Mesothelial cell of epicardium (in vitro differentiated cells): ENCODE data around the gene PHACTR3. TPM values are rescaled to one million over a fixed set of nuclear protein-coding genes. Genes with fewer than 3 reads are reported as not detected.

ENCODE experiments used
- DNase-seq, 2 experiments: peaks; one replicate each; pipeline ENCODE4 v3.0.0; 2021; ENCODE audit warnings: low spot score in 2 of 2; ENCODE audit not compliant: unreplicated experiment in 2 of 2
- H3K27ac Mint-ChIP-seq: 2 replicates; pipeline ENCODE4 v1.8.0; 2021; ENCODE audit warnings: mixed read lengths
- H3K27me3 Mint-ChIP-seq: 2 replicates; pipeline ENCODE4 v1.8.0; 2021; ENCODE audit warnings: low read depth, mixed read lengths
- H3K36me3 Mint-ChIP-seq: 2 replicates; pipeline ENCODE4 v1.8.0; 2021; ENCODE audit warnings: mixed read lengths
- H3K4me1 Mint-ChIP-seq: 2 replicates; pipeline ENCODE4 v1.8.0; 2021; ENCODE audit warnings: mixed read lengths
- H3K4me3 Mint-ChIP-seq: 2 replicates; pipeline ENCODE4 v1.8.0; 2021; ENCODE audit warnings: mild to moderate bottlenecking, moderate library complexity, mixed read lengths
- H3K9me3 Mint-ChIP-seq: 2 replicates; pipeline ENCODE4 v1.8.0; 2021; ENCODE audit warnings: mixed read lengths
- total RNA-seq: library from RNA; stranded (reverse); gene quantifications from 3 replicates; pipeline ENCODE4 v1.2.1, GENCODE V29; 2021
- TF ChIP-seq, protein P1 (sequence below): fragments of 200-600 bp; sonication (generic); IDR thresholded peaks from one replicate; pipeline ENCODE4 v1.5.0; 2021; ENCODE audit warnings: antibody characterized with exemption; ENCODE audit not compliant: unreplicated experiment

Gene PHACTR3
- total RNA-seq, 1 donor from 2014 or later, result 0.16 TPM

DNA sequence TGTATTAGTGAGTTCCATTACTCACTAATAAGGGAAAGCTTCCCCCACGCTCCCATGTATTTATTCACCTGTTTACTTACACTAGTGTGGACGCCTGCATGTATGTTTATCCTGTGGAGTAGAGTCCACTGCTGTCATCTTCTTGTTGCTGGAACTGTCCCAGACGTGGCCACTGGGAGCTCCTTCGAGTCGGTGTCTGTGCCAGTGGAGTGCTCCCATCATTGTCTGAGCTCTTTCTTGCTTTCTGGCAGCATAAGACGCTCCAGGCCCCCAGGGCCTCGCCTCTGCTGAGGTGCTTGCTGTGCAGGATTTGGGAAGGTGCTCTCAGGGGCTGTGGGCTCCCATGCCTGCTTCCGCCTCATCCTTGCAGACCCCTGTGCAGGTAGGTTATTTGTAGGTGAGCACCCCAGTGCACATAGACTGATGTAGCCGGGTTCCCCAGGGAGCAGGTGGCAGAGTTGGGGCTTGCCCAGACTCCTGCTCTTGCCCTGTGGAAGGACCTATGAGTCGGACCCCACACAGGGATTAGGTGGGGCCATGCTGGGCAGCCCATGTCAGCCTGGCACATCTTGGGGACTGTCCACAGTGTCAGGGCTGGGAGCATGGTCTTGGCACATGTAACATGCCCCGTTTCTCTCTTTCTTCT lies 16.6 kb downstream of the PHACTR3 start:
- TF ChIP-seq, protein P1, sequence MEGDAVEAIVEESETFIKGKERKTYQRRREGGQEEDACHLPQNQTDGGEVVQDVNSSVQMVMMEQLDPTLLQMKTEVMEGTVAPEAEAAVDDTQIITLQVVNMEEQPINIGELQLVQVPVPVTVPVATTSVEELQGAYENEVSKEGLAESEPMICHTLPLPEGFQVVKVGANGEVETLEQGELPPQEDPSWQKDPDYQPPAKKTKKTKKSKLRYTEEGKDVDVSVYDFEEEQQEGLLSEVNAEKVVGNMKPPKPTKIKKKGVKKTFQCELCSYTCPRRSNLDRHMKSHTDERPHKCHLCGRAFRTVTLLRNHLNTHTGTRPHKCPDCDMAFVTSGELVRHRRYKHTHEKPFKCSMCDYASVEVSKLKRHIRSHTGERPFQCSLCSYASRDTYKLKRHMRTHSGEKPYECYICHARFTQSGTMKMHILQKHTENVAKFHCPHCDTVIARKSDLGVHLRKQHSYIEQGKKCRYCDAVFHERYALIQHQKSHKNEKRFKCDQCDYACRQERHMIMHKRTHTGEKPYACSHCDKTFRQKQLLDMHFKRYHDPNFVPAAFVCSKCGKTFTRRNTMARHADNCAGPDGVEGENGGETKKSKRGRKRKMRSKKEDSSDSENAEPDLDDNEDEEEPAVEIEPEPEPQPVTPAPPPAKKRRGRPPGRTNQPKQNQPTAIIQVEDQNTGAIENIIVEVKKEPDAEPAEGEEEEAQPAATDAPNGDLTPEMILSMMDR, result no peak
- Mint-ChIP-seq H3K36me3 (no peaks in the 10 kb centered on the region), H3K4me1 (no peaks in the 10 kb centered on the region), H3K4me3 (no peak overlapping the region), H3K9me3 (peaks cover 73% of the 10 kb centered on the region), H3K27me3 (no peaks in the 10 kb centered on the region), H3K27ac (no peak overlapping the region)
- no peak for DNase-seq

GRCh38 chr20:59622496-59622895 lies 18.2 kb downstream of the PHACTR3 start:
- no peak overlapping the region for H3K27ac Mint-ChIP-seq
- peaks cover 73% of the 10 kb centered on the region for H3K9me3 Mint-ChIP-seq
- H3K4me1 Mint-ChIP-seq, result no peaks in the 10 kb centered on the region
- DNase-seq, result no peak
- TF ChIP-seq, protein P1, result no peak
- no peaks in the 10 kb centered on the region for H3K27me3 Mint-ChIP-seq
- peaks cover 3% of the 10 kb centered on the region for H3K36me3 Mint-ChIP-seq
- H3K4me3 Mint-ChIP-seq, result no peak overlapping the region

GRCh38 chr20:59623133-59623532 lies 18.8 kb downstream of the PHACTR3 start:
- Mint-ChIP-seq H3K36me3 (peaks cover 3% of the 10 kb centered on the region), H3K27me3 (no peaks in the 10 kb centered on the region), H3K4me1 (no peaks in the 10 kb centered on the region), H3K4me3 (no peak overlapping the region), H3K27ac (no peak overlapping the region), H3K9me3 (peaks cover 70% of the 10 kb centered on the region)
- TF ChIP-seq, protein P1, result no peak
- no peak for DNase-seq

GRCh38 chr20:59623583-59623982 lies 19.2 kb downstream of the PHACTR3 start:
- H3K27ac Mint-ChIP-seq, result no peak overlapping the region
- H3K4me1 Mint-ChIP-seq, result no peaks in the 10 kb centered on the region
- H3K9me3 Mint-ChIP-seq, result peaks cover 68% of the 10 kb centered on the region
- H3K4me3 Mint-ChIP-seq, result no peak overlapping the region
- no peak for DNase-seq
- no peaks in the 10 kb centered on the region for H3K27me3 Mint-ChIP-seq
- TF ChIP-seq, protein P1, result no peak
- peaks cover 3% of the 10 kb centered on the region for H3K36me3 Mint-ChIP-seq

GRCh38 chr20:59624401-59624800 lies 20.1 kb downstream of the PHACTR3 start:
- no peak for DNase-seq
- H3K27ac Mint-ChIP-seq, result no peak overlapping the region
- H3K9me3 Mint-ChIP-seq, result peaks cover 65% of the 10 kb centered on the region
- H3K4me1 Mint-ChIP-seq, result no peaks in the 10 kb centered on the region
- TF ChIP-seq, protein P1, result no peak
- peaks cover 3% of the 10 kb centered on the region for H3K36me3 Mint-ChIP-seq
- no peak overlapping the region for H3K4me3 Mint-ChIP-seq
- no peaks in the 10 kb centered on the region for H3K27me3 Mint-ChIP-seq
